HG03135 (cell line): ENCODE data around the gene MLST8.
"Not testable (repeated sequence)": the region's sequence is repeated elsewhere in the genome, so short reads cannot be mapped to it uniquely, and the experiment has no call there.

Experiments
- ATAC-seq: cut with Tn5 transposase; IDR thresholded peaks from one replicate; pipeline ENCODE4 v1.9.1; 2021; ENCODE audit warnings: mild to moderate bottlenecking, moderate library complexity; ENCODE audit not compliant: unreplicated experiment

The MLST8 gene

GRCh38 chr16:2229091-2229490 is 23.8 kb downstream of the MLST8 start:
- no peak for ATAC-seq

- no peak for ATAC-seq
These were observed 24.5 kb downstream of the MLST8 start for GRCh38 chr16:2229632-2230250.

GRCh38 chr16:2230376-2230775 is 25.1 kb downstream of the MLST8 start:
- ATAC-seq = no peak

- ATAC-seq = no peak
These were observed 26.0 kb downstream of the MLST8 start for GRCh38 chr16:2231016-2231931.

- ATAC-seq = no peak
These were observed 27.1 kb downstream of the MLST8 start for GRCh38 chr16:2232094-2232990.

- ATAC-seq = no peak
These were observed 28.0 kb downstream of the MLST8 start for GRCh38 chr16:2233046-2233775.

GRCh38 chr16:2233872-2234812 is 28.9 kb downstream of the MLST8 start:
- no peak for ATAC-seq

- no peak for ATAC-seq
These were observed 29.5 kb downstream of the MLST8 start for GRCh38 chr16:2234813-2235170.

- ATAC-seq = no peak
These were observed 30.0 kb downstream of the MLST8 start for GRCh38 chr16:2235234-2235651.

GRCh38 chr16:2235695-2236336 is 30.6 kb downstream of the MLST8 start:
- no peak for ATAC-seq

- ATAC-seq = no peak
These were observed 31.3 kb downstream of the MLST8 start, which contains the start of gene DNASE1L2 for GRCh38 chr16:2236337-2237101. Gene DNASE1L2, plus strand, starts transcription at chr16:2236444. Its CDS starts 373 bp downstream, at chr16:2236817.

GRCh38 chr16:2237102-2237482 is 31.8 kb downstream of the MLST8 start:
- no peak for ATAC-seq

- no peak for ATAC-seq
These were observed 32.4 kb downstream of the MLST8 start for GRCh38 chr16:2237493-2238149.

GRCh38 chr16:2238150-2238837 is 33.0 kb downstream of the MLST8 start:
- no peak for ATAC-seq

GRCh38 chr16:2238838-2239675 is 33.8 kb downstream of the MLST8 start:
- ATAC-seq = no peak

GRCh38 chr16:2240331-2240730 is 35.1 kb downstream of the MLST8 start:
- ATAC-seq = not testable (repeated sequence)
